Stimulated activated CD4-positive, alpha-beta T cell treated with anti-CD3 and anti-CD28 coated beads, TNF-alpha, amount 100 ng/mL, for 1 hour (primary cell): ENCODE data around the gene LRP6.

Experiments used
- DNase-seq, 3 donors: peaks; one replicate each; pipeline ENCODE4 v3.0.0-alpha.2; 2020; ENCODE audit warnings: low read depth in 3 of 3, low spot score in 1 of 3

Gene LRP6

GRCh38 chr12:12083688-12084087 is 183.2 kb downstream of the LRP6 start:
- no peak for DNase-seq

- no peak for DNase-seq
Measured at GRCh38 chr12:12081836-12082497, 184.9 kb downstream of the LRP6 start.

GRCh38 chr12:12079291-12079690 is 187.6 kb downstream of the LRP6 start:
- no peak for DNase-seq

DNA sequence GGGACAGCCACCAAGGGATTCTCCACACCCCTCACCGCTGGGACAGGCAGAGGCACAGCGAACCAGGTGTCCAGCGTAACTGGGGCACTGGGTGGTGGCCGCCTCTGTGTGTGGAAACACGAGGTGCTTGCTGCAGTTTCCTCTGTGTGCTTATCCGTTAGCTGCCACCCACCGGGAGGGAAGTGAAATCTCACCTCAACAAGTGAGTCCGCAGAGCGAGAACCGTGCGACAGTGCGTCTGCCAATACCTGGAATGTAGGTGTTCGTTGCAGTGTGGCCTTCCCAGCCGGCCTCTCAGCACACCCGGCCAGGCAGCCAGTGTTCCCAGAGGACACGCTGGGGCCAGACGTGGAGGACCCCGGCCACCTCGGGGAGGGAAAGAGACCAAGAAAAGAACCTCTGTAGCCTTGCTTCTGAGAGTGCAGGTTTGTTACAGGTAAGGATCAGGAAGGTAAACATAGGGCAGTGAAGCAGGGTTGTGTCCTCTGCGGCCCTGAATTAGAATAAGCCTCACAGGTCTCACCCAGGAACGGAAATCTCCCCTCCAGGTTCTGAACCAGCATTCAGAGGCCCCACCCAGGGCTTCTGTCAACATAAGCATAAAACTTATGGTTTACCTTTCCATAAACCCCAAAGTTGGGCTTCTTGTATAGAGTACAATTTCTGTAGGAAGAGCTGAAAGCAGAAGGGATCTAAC is 194.6 kb downstream of the LRP6 start:
- peak in 2 of 3 donors; percentile 5 to 28 for DNase-seq

DNA sequence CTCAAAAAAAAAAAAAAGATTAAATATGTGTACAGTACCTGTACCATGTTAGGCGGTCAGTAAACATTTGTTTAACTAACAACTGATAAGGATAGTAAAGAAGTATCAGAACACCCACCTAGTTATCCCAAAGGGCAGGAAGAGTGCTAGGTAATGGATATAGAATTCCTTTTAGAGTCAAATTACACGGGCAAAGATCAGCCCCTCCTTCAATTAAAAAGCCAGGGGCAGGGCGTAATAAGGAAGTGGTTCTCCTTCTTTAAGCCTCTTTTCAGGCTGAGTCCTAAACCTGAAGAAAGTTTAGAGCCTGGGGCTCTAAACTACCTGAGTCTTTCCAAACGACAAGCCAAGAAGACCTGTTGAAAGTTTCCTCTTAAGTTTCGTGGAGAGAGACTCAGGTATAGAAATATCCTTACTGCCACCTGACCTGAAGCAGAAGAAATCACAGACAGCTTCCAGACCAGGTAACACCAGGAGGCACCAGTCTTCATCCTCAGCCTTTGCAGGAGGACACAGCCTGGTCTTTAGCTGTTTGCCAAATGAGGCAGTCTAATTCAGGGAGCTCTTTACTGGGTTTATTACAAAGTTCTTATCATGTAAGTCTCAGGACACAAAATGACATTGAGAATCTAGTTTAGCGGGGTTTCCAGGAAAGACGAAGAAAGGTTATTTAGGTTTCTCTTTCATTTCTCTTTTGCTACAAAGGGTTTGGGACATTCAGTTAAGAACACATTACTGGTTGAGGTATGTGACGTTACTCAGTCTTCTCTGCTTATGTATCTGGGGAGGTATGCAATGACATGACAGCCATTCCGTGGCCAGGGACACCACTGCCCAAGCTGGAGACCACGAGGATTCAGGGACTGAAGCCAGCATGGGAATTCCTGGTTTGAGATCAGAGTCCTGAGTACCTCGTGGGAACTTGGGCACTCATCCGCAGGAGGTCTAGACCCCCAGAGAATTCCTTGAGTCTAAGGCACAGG is 195.9 kb downstream of the LRP6 start, which contains the start of gene BCL2L14:
TSS of gene BCL2L14 (plus strand) at position 266 of the 983 bp plus-strand sequence. CDS start 8,367 bp downstream, outside the sequence.
- peak in 1 of 3 donors; percentile 10 for DNase-seq

DNA sequence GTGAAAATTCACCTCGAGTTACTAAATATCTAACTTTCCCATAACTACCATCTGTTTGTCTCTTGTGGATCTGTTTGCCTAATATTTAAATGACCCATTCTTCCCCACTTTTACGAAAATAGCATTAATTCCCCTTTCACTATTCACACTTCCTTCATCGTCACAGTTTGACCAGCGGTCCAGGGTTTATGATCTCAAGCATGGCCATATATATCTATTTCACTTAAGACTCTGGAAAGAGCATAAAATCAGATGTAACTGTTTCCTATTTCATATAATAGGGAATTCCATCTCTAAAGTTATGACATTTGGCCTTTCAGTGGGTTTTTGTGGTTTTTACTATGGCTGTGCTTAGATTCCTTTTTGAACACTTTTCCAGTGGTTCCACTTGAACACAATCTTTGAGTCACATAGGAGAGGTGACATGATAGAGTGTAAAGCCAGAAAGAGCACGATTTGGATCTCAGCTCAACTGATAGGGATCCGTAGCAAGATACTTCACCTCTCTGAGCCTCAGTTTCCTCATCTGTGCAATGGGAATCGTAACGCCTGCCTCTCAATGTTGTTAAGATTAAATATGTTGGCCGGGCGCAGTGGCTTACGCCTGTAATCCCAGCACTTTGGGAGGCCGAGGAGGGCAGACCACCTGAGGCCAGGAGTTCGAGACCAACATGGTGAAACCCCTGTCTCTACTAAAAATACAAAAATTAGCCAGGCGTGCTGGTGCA is 196.9 kb downstream of the LRP6 start:
- no peak for DNase-seq

DNA sequence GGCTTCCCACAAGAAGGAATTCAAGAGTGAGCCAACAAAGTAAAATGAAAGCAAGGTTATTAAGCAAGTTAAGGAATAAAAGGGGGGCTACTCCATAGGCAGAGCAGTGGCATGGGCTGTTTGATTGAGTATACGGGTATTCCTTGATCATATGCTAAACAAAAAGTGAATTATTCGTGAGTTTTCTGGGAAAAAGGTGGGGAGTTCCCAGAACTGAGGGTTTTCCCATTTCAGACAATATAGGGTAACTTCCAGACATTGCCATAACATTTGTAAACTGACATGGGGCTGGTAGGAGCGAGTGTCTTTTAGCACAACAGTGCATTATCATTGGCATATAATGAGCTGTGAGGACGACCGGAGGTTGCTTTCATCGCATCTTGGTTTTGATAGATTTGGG is 198.1 kb downstream of the LRP6 start:
- no peak for DNase-seq
